ENCODE data around the gene AP3S2.
"Not testable (repeated sequence)": the region's sequence is repeated elsewhere in the genome, so short reads cannot be mapped to it uniquely, and the experiment has no call there.

The AP3S2 gene

DNA sequence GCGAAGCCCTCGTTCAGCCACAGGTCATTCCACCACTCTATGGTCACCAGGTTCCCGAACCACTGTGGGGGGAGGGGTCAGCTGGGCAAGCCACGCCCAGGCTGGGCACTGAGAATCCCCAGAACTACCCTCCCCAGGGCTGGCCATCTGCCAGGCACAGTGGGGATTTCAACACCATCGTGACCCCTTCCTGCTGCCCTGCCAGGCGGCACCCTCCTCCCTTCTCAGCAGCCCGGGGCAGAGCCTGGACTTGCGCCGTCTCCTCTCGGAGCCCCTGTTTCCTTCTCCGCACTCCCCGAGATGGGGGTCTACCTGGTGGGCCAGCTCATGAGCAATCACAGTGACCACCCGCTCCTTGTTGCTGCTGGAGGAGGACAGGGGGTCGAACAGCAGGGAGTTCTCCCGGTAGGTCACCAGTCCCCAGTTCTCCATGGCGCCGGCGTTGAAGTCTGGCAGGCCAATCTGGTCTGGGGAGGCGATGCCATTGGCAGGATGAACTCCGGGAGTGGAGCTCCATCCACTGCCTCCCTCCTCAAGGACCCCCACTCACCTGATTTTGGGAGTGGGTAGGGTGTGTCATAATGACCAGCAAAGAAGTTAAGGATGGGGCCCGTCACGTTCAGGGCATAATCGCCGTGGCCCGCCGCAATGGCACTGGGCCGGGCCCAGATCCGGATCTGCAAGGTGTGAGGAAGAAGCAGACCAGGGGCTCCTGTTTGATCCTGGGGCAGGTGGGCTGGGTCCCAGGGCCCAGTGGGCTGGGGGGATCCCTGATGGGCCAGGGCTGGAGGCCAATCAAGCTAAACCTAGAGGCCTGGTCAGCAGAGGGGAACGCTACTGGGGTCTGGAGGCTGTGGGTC lies 89.6 kb downstream of the AP3S2 start:
- DNase-seq, result no peak

DNA sequence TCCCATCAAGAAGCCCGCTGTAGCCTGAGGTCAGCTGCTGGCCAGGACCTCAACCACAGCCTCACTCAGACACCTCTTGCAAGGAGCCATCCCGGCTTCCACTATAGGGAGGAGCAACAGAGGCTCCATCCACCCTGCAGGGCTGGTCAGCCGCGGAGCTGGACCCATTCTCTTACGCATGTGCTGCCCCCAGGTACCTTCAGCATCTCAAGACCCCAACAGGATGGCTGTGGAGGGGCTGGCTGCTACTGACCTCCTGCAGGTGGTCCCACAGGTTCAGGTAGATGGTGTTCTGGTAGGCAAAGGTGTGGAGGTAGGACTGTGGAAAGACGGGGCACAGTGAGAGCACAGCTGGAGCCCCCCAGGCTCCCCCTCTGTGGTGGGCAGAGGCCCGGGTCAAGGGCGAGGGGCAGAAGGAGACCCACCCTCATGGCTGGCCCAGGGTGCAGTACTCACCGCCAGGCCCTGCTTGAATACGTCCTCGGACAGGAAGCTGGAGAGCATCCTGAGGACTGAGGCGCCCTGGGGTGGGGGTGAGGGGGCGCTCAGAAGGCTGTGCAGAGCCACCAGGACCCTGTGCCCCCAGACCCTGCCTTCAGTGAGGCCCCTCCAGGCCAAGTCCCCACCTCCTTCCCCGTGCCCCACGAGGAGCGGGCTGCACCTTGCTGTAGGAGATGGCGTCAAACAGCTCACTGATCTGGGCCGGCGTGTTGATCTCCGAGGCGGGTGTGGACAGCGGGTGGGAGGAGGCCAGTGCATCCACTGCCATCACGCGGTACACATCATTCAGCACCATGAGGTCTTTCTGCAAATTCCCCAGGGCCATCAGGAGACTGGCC lies 90.6 kb downstream of the AP3S2 start:
- DNase-seq, result no peak

- DNase-seq, result no peak
These were observed 91.4 kb downstream of the AP3S2 start for GRCh38 chr15:89802231-89802928.

DNA sequence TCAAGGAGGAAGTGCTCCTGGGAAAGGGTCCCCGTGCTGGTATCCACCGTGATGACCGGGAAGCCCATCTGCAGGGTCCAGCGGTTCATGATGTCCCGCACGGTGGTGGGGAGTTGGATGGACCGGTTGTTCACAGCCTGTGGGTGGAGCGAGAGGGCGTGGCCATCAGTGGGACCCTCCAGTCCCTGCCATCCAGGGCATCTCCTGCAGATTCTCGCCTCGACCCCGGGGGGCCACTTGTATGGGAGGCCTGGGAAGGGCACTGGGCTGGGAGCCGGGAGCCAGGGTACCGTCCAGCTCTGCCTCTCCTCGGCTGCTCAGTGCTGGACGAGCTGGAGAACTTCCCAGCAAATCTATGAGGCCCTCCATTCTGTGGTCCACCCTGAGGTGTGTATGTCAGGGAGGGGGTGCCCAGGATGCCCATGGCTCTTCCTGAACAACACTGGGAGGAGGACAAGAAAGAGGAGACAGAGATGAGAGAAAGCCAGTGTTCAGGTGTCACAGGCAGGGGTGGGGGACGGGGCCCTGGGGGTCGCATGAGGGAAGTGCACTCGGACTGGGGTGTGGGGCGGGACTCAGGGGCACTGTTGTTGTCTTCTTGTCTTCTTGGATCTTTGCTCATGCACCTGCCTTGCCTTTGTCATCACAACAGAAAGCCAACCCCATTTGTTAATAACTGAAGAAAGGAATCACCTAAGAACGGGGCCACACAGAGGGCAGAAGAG lies 92.2 kb downstream of the AP3S2 start:
- DNase-seq, result no peak

GRCh38 chr15:89799918-89800498 lies 93.8 kb downstream of the AP3S2 start:
- DNase-seq, result no peak

DNA sequence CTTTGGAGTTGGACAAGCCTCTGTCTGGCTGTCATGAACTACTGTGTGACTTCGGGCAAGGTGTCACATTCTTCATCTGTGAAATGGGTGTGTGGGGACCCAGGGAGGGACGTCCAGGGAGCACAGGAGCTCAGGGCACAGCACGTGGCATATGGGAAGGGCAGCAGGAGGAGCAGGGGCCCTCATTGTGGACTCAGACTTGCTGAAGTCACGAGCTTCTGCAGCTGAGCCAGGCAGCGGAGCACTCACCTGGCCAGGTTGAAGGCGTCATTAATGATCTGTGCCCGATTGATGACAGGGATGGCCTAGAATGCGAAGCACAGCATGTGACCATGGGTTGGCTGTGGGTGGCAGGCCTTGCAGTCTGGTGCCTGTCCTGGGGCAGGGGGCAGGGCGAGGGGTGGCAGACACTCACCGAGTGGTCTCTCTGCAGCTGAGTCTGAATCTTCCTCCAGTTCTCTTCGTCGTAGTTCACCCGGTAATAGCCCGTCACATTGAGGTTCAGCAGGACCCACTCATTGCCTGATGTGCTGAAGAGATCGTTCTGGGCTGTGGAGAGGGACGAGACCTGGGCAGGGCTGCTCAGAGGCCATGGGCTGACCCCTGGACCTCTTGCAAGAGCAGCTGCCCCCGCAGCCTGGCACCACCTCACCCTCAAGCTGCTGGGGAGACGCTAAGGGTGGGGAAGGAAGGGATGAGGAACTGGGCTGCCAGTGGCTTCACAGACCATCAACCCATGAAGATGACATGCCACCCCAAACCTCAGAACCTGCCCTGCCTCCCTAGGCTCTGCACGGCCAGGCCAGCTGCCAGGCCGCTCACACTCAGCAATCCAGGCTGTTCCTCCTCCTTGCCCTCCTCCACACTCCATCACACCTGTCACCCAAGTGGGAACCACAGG lies 94.5 kb downstream of the AP3S2 start:
- DNase-seq, result no peak

DNA sequence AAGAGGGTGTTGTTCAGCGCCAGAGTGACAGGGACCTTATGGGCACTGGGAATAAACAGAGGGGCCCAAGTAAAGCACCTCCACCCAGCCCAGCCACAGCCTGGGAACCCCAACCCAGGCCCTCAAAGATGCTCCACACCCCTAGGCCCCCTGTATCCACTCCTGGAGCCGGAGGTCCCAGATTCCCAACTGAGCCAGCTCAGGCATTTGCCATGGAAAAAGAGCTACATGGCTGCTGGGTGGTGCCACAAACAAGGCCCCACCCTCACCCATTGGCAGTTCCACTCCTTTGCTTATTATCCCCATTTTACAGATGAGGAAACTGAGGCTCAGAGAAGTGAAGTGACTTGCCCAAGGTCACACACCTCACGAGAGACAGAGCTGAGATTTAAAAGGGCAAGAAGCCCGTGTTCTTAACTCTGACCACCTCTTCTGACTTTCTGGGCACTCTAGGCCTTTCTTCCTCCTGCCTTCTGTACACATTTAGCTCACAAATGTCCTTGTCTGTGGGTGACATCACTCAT lies 96.1 kb downstream of the AP3S2 start:
- DNase-seq, result no peak

- no peak for DNase-seq
These were observed 97.8 kb downstream of the AP3S2 start for GRCh38 chr15:89795996-89796395.

- no peak for DNase-seq
These were observed 99.1 kb downstream of the AP3S2 start for GRCh38 chr15:89794627-89795241.

DNA sequence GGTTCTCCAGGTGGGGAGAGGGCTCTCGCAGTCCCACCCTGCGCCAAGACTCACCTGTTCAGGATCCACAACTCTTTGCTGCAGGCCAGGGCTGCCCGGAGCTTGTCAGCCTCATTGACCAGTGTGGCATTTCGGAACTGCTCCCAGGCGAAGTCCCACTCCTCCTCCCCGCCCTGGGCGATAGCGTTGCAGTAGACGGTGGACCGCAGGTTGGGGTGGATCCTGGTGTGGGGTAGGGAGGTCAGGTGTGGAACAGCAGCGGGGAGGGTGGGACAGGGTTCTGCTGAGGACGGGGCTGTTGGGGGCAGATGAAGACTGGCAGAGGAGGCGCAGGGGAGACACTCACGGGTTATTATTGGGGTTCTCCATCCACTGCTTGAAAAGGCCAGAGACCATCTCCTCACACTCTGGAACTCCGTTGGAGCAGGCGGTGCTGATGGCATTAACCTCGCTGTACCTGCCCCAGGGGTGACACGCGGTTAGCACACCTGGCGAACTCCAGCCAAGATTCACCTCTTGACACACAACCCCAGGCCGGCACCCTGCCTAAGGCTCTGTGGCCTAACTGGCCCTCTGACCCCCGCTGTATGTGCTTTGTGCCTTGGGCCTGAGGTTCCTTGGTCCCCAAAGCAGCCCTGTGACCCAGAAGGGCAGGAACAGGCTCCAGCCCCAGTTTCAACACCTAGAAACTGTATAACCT lies 101.5 kb downstream of the AP3S2 start:
- no peak for DNase-seq

DNA sequence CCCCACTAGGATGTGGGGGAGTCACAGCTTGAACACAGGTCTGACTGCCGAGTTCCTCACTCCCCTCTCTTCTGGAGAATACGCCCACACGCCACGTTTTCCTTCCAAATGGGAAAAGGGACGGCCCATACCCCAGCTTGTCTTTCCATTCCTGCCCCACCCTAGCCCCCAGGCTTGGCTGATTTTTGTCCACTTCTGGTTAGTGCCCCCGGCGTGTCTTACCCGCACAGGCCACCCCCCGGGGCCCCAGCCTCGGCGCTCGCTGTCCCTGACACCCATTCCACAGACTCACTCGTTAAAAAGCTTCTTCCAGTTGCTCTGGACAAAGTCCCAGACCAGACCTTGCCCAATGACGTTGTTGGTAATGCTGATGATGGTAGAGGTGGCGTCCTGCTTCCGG lies 103.1 kb downstream of the AP3S2 start:
- no peak for DNase-seq

DNA sequence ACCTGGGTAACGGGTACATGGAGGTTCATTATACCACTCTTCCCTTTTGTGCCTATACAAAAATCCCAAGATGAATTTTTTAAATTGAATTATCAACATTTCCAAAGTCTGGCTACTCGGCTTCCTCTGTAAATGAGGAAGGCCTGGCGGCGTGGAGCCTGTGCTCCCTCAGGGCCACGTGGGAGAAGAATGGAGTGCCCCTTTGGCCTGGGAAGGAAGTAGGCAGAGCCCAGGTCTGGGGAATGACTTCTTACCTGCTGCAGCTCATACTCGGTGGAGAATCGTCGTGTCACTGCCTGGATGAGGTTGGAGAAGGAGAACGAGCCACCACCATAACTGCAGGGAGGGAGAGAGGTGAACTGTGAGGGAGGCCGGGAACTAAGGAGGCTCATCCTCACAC lies 103.6 kb downstream of the AP3S2 start:
- DNase-seq, result no peak

DNA sequence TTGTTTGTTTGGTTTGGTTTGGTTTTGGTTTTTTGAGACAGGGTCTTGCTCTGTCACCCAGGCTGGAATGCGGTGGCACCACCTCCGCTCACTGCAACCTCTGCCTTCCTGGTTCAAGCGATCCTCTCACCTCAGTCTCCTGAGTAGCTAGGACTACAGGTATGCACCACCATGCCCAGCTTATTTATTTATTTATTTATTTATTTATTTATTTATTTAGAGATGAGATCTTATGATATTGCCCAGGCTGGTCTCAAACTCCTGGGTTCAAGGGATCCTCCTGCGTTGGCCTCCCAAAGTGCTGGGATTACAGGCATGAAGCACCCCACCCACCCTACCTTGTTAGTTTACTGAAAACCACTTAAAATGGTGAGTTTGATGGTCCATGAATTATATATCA lies 105.2 kb downstream of the AP3S2 start:
- not testable (repeated sequence) for DNase-seq

GRCh38 chr15:89787944-89788343 lies 105.8 kb downstream of the AP3S2 start:
- DNase-seq, result no peak

DNA sequence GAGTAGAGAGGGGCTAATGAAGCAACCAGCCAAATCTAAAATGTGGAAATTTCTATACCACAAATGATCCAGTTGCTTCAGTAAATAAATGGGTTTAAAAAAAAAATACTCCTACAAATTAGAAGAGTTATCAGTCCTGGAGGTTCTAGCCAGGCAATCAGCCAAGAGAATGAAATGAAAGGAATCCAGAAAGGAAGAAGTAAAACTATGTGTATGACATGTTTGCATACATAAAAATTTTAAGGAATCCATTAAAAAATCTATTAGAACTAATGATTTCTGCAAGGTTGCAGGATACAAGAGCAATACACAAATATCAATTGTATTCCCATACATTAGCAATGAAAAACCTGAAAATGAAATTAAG lies 108.0 kb downstream of the AP3S2 start:
- DNase-seq, result no peak

DNA sequence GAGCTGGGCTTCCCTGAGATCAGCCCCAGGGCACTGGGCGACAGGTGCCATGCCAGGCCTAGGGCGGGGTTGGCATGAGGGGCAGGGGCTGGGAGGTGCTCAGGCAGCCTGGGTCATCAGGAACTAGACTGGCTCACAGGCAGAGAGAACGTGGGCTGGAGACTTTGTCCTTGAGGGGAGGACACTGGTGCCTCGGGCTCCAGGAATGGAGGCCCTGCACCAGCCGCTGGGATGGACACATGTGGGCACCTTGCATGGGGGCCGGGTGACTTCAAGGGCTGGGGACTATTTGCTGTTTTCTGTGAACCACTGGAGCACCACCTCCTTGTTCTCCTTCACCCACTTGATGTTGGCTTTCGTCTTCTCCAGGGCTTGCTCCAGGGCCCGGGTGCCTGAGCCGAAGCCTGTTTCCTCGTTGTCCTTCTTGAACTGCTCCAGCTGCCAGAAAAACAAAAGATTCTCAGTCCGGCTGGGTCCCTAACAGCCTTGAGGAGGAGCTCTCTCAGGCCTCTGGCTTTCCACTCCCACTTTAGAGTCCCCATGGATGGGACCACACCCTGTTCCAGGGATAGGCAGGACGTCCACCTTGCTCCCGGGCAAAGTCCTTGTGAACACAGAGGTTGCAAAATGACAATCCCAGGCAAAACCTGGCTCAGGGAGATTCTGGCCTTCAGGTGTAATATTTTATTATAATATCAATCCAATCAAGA lies 108.6 kb downstream of the AP3S2 start:
- no peak for DNase-seq

GRCh38 chr15:89784686-89784960 lies 109.2 kb downstream of the AP3S2 start:
- no peak for DNase-seq
